Measurements from ENCODE around the gene IPO11.
"Not testable (repeated sequence)": the region's sequence is repeated elsewhere in the genome, so short reads cannot be mapped to it uniquely, and the experiment has no call there.

IPO11 gene

GRCh38 chr5:62661126-62661525 lies 248.6 kb downstream of the IPO11 start:
- Histone ChIP-seq H3K27ac (no peak overlapping the region), H3K4me3 (no peak overlapping the region)

- Histone ChIP-seq H3K4me3 (no peak overlapping the region), H3K27ac (no peak overlapping the region)
These were observed 250.0 kb downstream of the IPO11 start for GRCh38 chr5:62662521-62662920.

GRCh38 chr5:62671479-62671878 lies 258.9 kb downstream of the IPO11 start:
- Histone ChIP-seq H3K4me3 (no peak overlapping the region), H3K27ac (no peak overlapping the region)

GRCh38 chr5:62676596-62676995 lies 264.0 kb downstream of the IPO11 start:
- not testable (repeated sequence) for H3K27ac ChIP-seq, H3K4me3 ChIP-seq
